Measurements from ENCODE around the gene HAUS8.
"Not testable (repeated sequence)": the region's sequence is repeated elsewhere in the genome, so short reads cannot be mapped to it uniquely, and the experiment has no call there.

The HAUS8 gene

DNA sequence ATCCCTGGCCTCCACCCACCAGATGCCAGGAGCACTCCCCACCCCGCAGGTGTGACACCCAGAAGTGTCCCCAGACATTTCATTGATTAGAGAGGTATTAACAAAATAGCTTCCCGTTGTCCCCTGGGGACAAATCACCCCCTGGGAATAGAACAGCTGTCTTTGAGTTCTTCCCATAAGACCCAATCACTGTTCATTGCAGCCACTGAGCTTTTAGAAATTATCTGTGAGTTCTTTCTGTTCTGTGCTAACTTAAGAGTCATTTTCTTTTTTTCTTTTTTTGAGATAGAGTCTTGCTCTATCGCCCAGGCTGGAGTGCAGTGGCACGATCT lies 33.2 kb upstream of the HAUS8 start:
- H3K4me3 Mint-ChIP-seq, result no peak overlapping the region
- no peaks in the 10 kb centered on the region for H3K27me3 Mint-ChIP-seq
- peaks cover 85% of the 10 kb centered on the region for H3K36me3 Mint-ChIP-seq (ENCODE audit: low read depth)
- H3K27ac Mint-ChIP-seq, result peak overlapping the region; percentile 63
- no peaks in the 10 kb centered on the region for H3K9me3 Mint-ChIP-seq
- peaks cover 61% of the 10 kb centered on the region for H3K4me1 Mint-ChIP-seq (ENCODE audit: low read depth)
- DNase-seq, result no peak

DNA sequence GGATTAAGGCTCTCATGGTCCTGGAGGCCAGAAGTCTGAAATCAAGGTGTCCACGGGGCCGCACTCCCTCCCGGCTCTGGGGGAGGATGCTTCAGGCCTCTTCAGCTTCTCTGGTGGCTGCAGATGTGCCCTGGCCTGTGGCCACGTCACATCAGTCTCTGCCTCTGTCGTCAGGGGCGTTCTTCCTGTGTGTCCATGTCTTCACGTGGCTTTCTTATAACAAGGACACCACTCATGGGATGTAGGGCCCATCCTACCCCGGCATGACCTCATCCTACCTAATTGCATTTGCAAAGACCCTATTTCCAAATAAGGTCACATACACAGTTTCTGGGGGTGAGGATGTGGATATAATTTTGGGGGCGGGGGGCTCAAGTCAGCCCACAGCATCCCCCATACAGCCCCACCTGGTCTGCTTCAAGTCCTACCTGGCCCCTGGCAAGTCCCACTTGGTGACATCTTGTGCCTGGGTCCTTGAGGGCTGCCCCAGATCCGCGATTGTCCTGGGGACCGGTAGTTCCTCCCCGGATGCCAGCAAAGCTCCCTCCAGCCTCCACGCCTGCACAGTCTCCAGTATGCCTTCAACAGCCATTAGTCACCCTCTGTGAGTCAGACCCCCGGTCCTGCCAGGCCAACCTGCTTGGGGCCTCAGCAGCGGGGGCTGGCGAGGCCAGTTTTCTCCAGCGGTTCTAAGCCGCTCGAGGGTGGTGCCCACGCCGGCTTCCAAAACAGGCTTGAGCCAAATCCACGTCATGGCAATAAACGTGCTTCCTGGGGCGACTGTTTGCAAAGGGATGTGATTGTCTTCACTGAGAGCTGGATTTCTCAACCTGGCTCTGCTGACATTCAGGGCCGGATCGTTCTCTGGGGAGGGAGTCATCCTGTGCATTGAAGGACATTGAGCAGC lies 32.5 kb upstream of the HAUS8 start:
- peaks cover 85% of the 10 kb centered on the region for H3K36me3 Mint-ChIP-seq (ENCODE audit: low read depth)
- no peak for DNase-seq
- H3K4me3 Mint-ChIP-seq, result no peak overlapping the region
- peaks cover 63% of the 10 kb centered on the region for H3K4me1 Mint-ChIP-seq (ENCODE audit: low read depth)
- H3K9me3 Mint-ChIP-seq, result no peaks in the 10 kb centered on the region
- peak overlapping the region; percentile 63 for H3K27ac Mint-ChIP-seq
- H3K27me3 Mint-ChIP-seq, result no peaks in the 10 kb centered on the region

DNA sequence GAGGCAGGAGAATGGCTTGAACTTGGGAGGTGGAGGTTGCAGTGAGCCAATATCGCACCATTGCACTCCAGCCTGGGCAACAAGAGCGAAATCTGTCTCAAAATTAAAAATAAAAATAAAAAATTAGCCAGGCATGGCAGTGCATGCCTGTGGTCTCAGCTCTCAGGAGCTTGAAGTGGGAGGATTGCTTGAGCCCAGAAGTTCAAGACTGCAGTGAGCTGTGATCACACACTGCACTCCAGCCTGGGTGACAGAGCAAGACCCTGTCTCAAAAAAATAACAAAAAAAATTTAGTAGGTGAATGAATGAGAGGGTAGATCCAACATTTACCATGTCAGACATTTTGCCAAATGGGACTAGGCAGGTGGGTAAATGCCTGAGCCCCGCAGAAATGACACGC lies 31.7 kb upstream of the HAUS8 start:
- not testable (repeated sequence) for H3K27ac Mint-ChIP-seq, H3K4me3 Mint-ChIP-seq, H3K9me3 Mint-ChIP-seq, H3K27me3 Mint-ChIP-seq, DNase-seq
- peaks cover 60% of the 10 kb centered on the region for H3K4me1 Mint-ChIP-seq (ENCODE audit: low read depth)
- H3K36me3 Mint-ChIP-seq (ENCODE audit: low read depth), result peaks cover 88% of the 10 kb centered on the region

DNA sequence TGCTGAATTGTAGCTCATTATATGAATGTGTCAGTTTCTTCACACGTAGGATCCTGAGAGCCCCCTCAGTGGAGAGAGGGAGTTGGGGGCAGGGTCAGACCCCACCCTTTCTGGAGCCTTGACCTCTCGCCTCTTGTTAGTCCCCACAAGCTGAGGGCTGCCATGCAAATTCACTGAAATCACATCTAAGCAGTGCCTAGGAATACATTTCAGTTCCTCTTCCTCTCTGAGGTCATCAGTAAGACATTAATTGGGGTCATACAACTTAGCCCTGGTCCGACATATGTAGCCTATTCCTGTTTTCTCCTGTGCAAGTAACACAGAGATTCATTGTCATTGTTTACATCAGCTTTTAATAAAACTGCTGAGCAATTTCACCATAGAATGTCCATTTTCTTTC lies 30.3 kb upstream of the HAUS8 start:
- Mint-ChIP-seq H3K27me3 (no peaks in the 10 kb centered on the region), H3K4me1 (ENCODE audit: low read depth) (peaks cover 56% of the 10 kb centered on the region), H3K4me3 (no peak overlapping the region), H3K27ac (no peak overlapping the region), H3K9me3 (no peaks in the 10 kb centered on the region), H3K36me3 (ENCODE audit: low read depth) (peaks cover 90% of the 10 kb centered on the region)
- no peak for DNase-seq

DNA sequence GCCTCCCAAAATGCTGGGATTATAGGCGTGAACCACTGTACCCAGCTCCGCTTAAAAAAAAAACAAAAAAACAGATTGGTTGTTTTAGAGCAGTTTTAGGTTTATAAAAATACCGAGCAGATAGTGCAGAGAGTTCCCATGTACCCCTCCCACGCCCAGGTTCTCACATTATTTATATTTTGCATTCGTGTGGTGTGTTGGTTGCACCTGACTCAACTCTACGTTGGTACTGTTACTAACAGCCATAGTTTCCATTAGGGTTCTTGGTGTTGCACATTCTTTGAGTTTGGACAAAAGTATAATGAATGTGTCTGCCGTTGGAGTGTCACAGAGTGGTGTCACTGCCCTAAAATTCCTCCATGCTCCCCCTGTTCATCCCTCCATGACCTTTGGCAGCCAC lies 29.4 kb upstream of the HAUS8 start:
- DNase-seq, result no peak
- H3K4me3 Mint-ChIP-seq, result no peak overlapping the region
- H3K9me3 Mint-ChIP-seq, result no peaks in the 10 kb centered on the region
- no peaks in the 10 kb centered on the region for H3K27me3 Mint-ChIP-seq
- H3K4me1 Mint-ChIP-seq (ENCODE audit: low read depth), result peaks cover 50% of the 10 kb centered on the region
- no peak overlapping the region for H3K27ac Mint-ChIP-seq
- H3K36me3 Mint-ChIP-seq (ENCODE audit: low read depth), result peaks cover 84% of the 10 kb centered on the region

DNA sequence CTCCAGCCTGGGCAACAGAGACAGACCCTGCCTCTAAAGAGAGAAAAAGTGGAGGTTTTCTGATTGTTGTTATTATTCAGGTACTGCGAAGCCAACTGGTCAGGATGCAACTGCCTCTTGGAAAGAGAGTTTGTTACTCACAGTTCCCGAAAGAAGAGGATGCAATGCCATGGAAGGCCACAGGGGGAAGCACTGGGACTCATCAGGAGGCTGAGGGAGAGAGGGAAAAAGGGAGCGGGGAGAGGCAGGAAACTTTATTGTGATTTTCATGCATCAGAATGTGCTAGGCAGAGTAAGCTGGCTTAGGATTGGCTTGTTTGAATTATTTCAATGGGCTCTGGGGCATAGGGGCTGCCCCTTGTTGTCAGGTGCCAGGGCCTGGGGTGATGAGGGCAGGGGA lies 27.9 kb upstream of the HAUS8 start:
- Mint-ChIP-seq H3K4me1 (ENCODE audit: low read depth) (peaks cover 45% of the 10 kb centered on the region), H3K27me3 (no peaks in the 10 kb centered on the region), H3K36me3 (ENCODE audit: low read depth) (peaks cover 79% of the 10 kb centered on the region), H3K27ac (peak overlapping the region; percentile 9), H3K4me3 (no peak overlapping the region), H3K9me3 (no peaks in the 10 kb centered on the region)
- no peak for DNase-seq

DNA sequence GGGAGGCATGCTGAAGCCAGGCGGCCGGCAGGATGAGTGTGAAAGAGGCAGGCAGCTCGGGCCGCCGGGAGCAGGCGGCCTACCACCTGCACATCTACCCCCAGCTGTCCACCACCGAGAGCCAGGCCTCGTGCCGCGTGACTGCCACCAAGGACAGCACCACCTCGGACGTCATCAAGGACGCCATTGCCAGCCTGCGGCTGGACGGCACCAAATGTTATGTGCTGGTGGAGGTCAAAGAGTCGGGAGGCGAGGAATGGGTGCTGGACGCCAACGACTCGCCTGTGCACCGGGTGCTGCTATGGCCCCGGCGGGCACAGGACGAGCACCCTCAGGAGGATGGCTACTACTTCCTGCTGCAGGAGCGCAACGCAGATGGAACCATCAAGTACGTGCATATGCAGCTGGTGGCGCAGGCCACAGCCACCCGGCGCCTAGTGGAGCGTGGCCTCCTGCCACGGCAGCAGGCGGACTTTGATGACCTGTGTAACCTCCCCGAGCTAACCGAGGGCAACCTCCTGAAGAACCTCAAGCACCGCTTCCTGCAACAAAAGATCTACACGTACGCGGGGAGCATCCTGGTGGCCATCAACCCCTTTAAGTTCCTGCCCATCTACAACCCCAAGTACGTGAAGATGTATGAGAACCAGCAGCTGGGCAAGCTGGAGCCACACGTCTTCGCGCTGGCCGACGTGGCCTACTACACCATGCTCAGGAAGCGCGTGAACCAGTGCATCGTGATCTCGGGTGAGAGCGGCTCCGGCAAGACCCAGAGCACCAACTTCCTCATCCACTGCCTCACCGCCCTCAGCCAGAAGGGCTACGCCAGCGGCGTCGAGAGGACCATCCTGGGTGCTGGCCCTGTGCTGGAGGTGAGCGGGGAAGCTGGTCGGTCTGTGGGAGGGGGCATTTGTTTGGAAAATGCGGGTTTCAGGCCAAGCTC lies 26.7 kb upstream of the HAUS8 start:
- H3K4me3 Mint-ChIP-seq, result no peak overlapping the region
- H3K36me3 Mint-ChIP-seq (ENCODE audit: low read depth), result peaks cover 71% of the 10 kb centered on the region
- no peaks in the 10 kb centered on the region for H3K27me3 Mint-ChIP-seq
- peaks cover 38% of the 10 kb centered on the region for H3K4me1 Mint-ChIP-seq (ENCODE audit: low read depth)
- H3K27ac Mint-ChIP-seq, result no peak overlapping the region
- DNase-seq, result no peak
- no peaks in the 10 kb centered on the region for H3K9me3 Mint-ChIP-seq

DNA sequence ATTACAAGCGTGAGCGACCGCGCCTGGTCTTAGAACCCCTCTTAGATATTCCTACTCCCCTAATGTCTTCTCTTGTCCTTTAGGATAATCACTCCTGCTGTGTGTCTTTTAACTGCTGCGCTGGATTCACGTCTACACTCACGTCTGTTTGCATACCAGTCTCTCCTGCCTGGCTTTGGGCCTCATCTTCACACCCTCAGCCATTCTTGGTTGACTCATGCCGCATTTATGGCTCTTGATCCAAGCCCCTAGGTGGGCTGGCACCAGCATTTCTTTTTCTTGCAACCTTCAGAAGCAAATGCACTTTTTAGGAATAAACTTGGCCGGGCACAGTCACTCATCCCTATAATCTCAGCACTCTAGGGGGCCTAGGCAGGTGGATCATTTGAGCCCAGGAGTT lies 23.1 kb upstream of the HAUS8 start:
- H3K36me3 Mint-ChIP-seq (ENCODE audit: low read depth), result peaks cover 49% of the 10 kb centered on the region
- peaks cover 34% of the 10 kb centered on the region for H3K4me1 Mint-ChIP-seq (ENCODE audit: low read depth)
- H3K27me3 Mint-ChIP-seq, result no peaks in the 10 kb centered on the region
- H3K4me3 Mint-ChIP-seq, result no peak overlapping the region
- peak overlapping the region; percentile 3 for H3K27ac Mint-ChIP-seq
- H3K9me3 Mint-ChIP-seq, result no peaks in the 10 kb centered on the region
- DNase-seq, result no peak

DNA sequence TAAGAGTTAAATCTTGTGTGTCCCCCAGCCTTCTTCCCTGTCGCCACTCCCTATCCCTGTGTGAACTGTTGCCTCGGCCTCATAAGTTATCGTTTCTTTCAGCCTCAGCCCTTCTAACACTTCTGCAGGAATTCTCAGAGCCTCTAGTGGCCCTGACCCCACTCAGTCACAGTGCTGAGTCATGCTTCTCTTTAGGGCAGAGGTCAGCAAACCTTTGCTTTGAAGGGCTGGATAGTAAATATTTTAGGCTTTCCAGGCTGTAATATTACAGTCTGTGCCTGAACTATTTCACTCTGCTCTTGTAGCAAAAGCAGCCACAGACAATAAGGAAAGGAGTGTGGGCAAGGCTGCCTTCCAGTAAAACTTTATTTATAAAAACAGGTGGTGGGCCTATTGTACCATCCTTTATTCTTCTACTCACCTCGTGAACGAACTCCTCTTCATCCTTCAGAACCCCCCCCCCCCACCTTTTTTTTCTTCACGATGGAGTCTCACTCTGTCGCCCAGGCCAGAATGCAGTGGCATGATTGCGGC lies 22.4 kb upstream of the HAUS8 start:
- no peaks in the 10 kb centered on the region for H3K27me3 Mint-ChIP-seq
- peaks cover 44% of the 10 kb centered on the region for H3K36me3 Mint-ChIP-seq (ENCODE audit: low read depth)
- H3K27ac Mint-ChIP-seq, result peak overlapping the region; percentile 72
- no peak overlapping the region for H3K4me3 Mint-ChIP-seq
- no peaks in the 10 kb centered on the region for H3K9me3 Mint-ChIP-seq
- no peak for DNase-seq
- peaks cover 32% of the 10 kb centered on the region for H3K4me1 Mint-ChIP-seq (ENCODE audit: low read depth)

DNA sequence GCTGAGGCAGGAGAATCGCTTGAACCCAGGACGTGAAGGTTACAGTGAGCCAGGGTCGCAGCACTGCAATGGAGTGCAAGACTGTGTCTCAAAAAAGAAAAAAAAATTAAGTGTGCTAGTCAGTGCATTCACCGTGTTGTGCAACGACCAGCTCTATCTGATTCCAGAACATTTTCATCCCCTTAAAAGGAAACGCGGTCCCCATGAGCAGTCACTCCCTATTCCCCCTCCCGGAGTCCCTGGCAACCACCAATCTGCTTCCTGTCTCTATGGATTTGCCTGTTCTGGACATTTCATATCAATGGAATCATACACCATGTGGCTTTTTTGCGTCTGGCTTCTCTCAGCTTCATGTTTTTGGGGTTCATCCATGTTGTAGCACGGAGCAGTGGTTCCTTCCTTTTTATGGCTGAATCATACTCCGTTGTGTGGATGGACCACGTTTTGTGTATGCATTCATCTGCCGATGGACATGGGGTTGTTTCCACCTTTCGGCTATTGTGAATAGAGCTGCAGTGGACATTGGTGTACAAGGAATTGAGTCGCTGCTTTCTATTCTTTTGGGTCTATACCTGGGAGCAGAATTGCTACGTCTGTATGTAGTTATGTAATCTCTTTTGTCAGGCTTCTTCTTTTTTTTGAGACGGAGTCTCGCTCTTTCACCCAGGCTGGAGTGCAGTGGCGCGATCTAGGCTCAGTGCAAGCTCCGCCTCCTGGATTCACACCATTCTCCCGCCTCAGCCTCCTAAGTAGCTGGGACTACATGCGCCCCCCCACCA lies 20.1 kb upstream of the HAUS8 start:
- Mint-ChIP-seq H3K4me3 (no peak overlapping the region), H3K27me3 (no peaks in the 10 kb centered on the region), H3K9me3 (no peaks in the 10 kb centered on the region), H3K4me1 (ENCODE audit: low read depth) (peaks cover 41% of the 10 kb centered on the region), H3K27ac (no peak overlapping the region), H3K36me3 (ENCODE audit: low read depth) (peaks cover 26% of the 10 kb centered on the region)
- no peak for DNase-seq

DNA sequence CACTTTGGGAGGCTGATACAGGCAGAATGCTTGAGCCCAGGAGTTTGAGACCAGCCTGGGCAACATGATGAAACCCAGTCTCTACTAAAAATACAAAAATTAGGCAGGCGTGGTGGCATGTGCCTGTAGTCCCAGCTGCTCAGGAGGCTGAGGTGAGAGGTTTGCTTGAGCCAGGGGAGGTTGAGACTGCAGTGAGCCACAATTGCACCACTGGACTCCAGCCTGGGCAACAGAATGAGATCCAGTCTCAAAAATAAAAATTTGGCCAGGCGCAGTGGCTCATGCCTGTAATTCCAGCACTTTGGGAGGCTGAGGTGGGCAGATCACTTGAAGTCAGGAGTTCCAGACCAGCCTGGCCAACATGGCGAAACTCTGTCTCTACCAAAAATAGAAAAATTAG lies 19.4 kb upstream of the HAUS8 start:
- peaks cover 47% of the 10 kb centered on the region for H3K4me1 Mint-ChIP-seq (ENCODE audit: low read depth)

DNA sequence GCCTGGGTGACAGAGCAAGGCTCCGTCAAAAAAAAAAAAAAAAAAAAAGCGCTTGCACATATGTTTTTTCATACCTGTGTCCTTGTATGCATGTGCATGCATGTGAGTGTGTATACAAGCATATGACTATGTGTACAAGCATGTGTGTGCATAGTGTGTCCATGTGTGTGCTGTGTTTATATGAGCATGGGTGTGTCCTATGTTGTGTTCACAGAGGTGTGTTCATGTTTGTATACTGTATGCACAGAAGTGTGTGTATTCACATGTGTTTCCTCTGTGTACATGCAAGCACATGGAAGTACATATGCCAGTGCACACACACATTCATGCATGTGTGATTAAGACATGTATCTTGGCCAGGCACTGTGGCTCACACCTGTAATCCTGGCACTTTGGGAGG lies 17.4 kb upstream of the HAUS8 start:
- Mint-ChIP-seq H3K27ac (no peak overlapping the region), H3K9me3 (no peaks in the 10 kb centered on the region), H3K27me3 (no peaks in the 10 kb centered on the region), H3K36me3 (ENCODE audit: low read depth) (peaks cover 26% of the 10 kb centered on the region), H3K4me3 (no peak overlapping the region), H3K4me1 (ENCODE audit: low read depth) (peaks cover 59% of the 10 kb centered on the region)
- DNase-seq, result no peak

More for the DNA sequence above, 19.4 kb upstream of the HAUS8 start:
- not testable (repeated sequence) for H3K27ac Mint-ChIP-seq, DNase-seq, H3K27me3 Mint-ChIP-seq, H3K9me3 Mint-ChIP-seq, H3K4me3 Mint-ChIP-seq
- peaks cover 29% of the 10 kb centered on the region for H3K36me3 Mint-ChIP-seq (ENCODE audit: low read depth)

DNA sequence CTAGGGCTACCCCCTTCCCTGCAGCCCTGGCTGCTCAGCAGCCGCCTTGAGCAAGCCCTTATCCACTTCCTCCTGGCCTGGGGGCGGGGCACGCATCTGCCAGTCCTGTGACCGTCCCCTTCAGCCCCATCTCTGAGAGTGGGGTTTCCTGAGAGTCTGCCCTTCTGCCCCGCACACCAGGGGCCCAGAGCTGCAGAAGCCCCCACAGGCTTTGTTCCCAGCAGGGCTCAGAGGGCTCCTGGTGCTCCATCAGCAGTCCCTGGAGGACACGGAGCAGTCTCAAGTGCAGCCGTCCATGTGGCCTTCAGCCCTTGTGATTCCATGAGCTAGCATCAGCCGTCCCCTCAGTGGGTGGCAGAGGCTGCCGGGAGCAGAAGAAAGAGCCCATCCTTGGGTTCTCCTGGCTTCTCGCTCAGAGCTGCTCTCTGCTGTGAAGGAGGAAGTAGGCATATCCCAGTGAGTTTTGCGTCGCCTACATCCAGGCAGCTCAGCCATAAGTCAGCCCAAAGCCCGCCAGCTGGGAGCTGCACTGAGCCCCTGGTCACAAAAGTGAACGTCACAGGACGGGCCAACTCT lies 16.6 kb upstream of the HAUS8 start:
- peaks cover 62% of the 10 kb centered on the region for H3K4me1 Mint-ChIP-seq (ENCODE audit: low read depth)
- H3K27me3 Mint-ChIP-seq, result no peaks in the 10 kb centered on the region
- peaks cover 32% of the 10 kb centered on the region for H3K36me3 Mint-ChIP-seq (ENCODE audit: low read depth)
- H3K4me3 Mint-ChIP-seq, result no peak overlapping the region
- no peak for DNase-seq
- H3K9me3 Mint-ChIP-seq, result no peaks in the 10 kb centered on the region
- no peak overlapping the region for H3K27ac Mint-ChIP-seq

DNA sequence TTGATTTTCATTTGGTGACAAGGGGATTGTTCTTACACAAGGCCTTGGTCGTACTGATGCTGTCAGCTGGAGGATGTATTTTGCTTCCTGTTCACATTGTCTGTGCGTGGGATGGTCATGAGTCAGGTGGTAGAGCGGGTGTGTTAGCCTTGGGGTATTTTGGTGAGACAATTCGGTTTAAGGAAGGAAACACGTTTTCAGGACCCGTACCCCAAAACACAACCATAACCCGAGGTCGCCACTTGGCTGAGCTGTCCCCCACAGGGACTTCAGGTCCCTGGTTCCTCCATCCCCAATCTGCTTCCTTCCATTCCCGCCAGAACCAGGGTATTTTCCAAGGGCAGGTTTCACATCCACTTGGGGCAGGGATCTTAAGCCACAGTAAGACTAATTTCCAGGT lies 15.3 kb upstream of the HAUS8 start:
- H3K27me3 Mint-ChIP-seq, result no peaks in the 10 kb centered on the region
- peak; percentile 53 for DNase-seq

More for the DNA sequence above, 15.3 kb upstream of the HAUS8 start:
- H3K9me3 Mint-ChIP-seq, result no peaks in the 10 kb centered on the region
- peaks cover 37% of the 10 kb centered on the region for H3K36me3 Mint-ChIP-seq (ENCODE audit: low read depth)
- H3K4me1 Mint-ChIP-seq (ENCODE audit: low read depth), result peaks cover 61% of the 10 kb centered on the region
- H3K4me3 Mint-ChIP-seq, result no peak overlapping the region
- peak overlapping the region; percentile 88 for H3K27ac Mint-ChIP-seq

Data from activated T-cell treated with anti-CD3 and anti-CD28 coated beads, Interleukin-2, amount 50 U/mL, for 24 hours (primary cell).